K562 (cell line): Measurements from ENCODE around the gene TIMM23.

ENCODE experiments used
- SIN3A ChIP-seq, 2 experiments: fragments of 150-350 bp in 1 of 2; IDR thresholded peaks; 2 replicates each; pipeline ENCODE4 v1.6.1; 2011 to 2016; ENCODE audit warnings: borderline replicate concordance in 2 of 2, low read depth in 2 of 2, low read length in 2 of 2, mild to moderate bottlenecking in 2 of 2, moderate library complexity in 2 of 2; ENCODE audit not compliant: control insufficient read depth in 1 of 2
- ZNF133 ChIP-seq: fragments of 250-450 bp; sonication (Bioruptor Pico); IDR thresholded peaks from 2 replicates; pipeline ENCODE4 v1.4.0; 2020; ENCODE audit warnings: mild to moderate bottlenecking

DNA sequence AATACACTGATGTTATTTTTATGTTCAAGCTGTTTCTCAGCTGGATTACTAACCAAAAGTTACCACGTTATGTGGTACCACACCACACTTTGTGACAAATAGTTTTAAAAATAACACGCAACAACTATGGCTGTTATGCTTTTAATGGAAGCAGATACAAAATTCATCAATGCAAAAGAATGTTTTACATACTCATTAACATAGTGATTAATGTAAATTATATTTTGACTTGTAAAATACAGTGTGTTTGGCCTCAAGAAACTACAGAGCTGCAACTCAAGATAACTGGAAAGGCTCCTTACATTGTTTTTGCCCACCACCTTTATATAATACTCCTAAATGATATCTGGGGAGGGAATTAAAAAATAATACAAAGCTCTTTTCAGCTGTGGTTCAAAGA lies 32.7 kb downstream of the TIMM23 start:
- TF ChIP-seq SIN3A (IDR thresholded peaks at IDR 0.05; ENCODE audit: borderline replicate concordance in 2 of 2, control insufficient read depth in 1 of 2, low read depth in 2 of 2, low read length in 2 of 2) (no peak), ZNF133 (CRISPR knock-in tag) (no peak)
